Osteoblast (primary cell): Measurements from ENCODE around the gene P2RX4. TPM values are rescaled to one million over a fixed set of nuclear protein-coding genes. Genes with fewer than 3 reads are reported as not detected.

Experiments used
- DNase-seq: peaks from one replicate; pipeline ENCODE4 v3.0.0; 2011; ENCODE audit warnings: low spot score, mixed read lengths; ENCODE audit not compliant: insufficient read length; ENCODE audit errors: missing footprints
- H2AFZ ChIP-seq: 2 replicates; pipeline ENCODE4 v1.6.0; 2011; ENCODE audit warnings: mild to moderate bottlenecking, low read length
- H3K27ac ChIP-seq: 2 replicates; pipeline ENCODE4 v1.5.1; 2011; ENCODE audit warnings: mild to moderate bottlenecking, low read depth, low read length, moderate library complexity
- H3K27me3 ChIP-seq: 2 replicates; pipeline ENCODE4 v1.6.0; 2012; ENCODE audit warnings: mild to moderate bottlenecking, control low read depth, inconsistent platforms, low read length, moderate library complexity; ENCODE audit not compliant: insufficient read depth
- H3K36me3 ChIP-seq: 2 replicates; pipeline ENCODE4 v1.5.1; 2011; ENCODE audit warnings: mild to moderate bottlenecking, low read length, control low read depth, moderate library complexity; ENCODE audit not compliant: insufficient read depth
- H3K4me1 ChIP-seq: 2 replicates; pipeline ENCODE4 v1.5.1; 2011; ENCODE audit warnings: mild to moderate bottlenecking, low read length, control low read depth, moderate library complexity; ENCODE audit not compliant: insufficient read depth
- H3K4me2 ChIP-seq: 2 replicates; pipeline ENCODE4 v1.6.0; 2011; ENCODE audit warnings: mild to moderate bottlenecking, low read length; ENCODE audit not compliant: insufficient read depth
- H3K4me3 ChIP-seq: fragments of 200-600 bp; sonication (generic); 3 replicates; pipeline ENCODE4 v1.5.1; 2012; ENCODE audit warnings: mild to moderate bottlenecking, low read length, inconsistent platforms; ENCODE audit not compliant: insufficient read depth
- H3K79me2 ChIP-seq: 2 replicates; pipeline ENCODE4 v1.6.0; 2012; ENCODE audit warnings: mild to moderate bottlenecking, low read length, control low read depth, inconsistent platforms; ENCODE audit not compliant: insufficient read depth
- H3K9me3 ChIP-seq: 2 replicates; pipeline ENCODE4 v1.5.1; 2011; ENCODE audit warnings: low read depth, low read length, control low read depth
- H4K20me1 ChIP-seq: 2 replicates; pipeline ENCODE4 v1.6.0; 2012; ENCODE audit warnings: mild to moderate bottlenecking, low read length, control low read depth; ENCODE audit not compliant: insufficient read depth
- CTCF ChIP-seq: IDR thresholded peaks from 2 replicates; pipeline ENCODE4 v1.5.1; 2011; ENCODE audit warnings: mild to moderate bottlenecking, low read depth, low read length, moderate library complexity; ENCODE audit errors: extremely low read depth
- total RNA-seq: library from RNA; depleted of rRNA; stranded (reverse); fragments of >200 nt; gene quantifications from 2 replicates; pipeline ENCODE4 v1.2.3, GENCODE V29; 2012

Gene P2RX4
- total RNA-seq, 1 donor: 23.5 TPM

- H2AFZ ChIP-seq: peak overlapping the region; percentile 21
Observed at GRCh38 chr12:121189131-121189530, 20.8 kb upstream of the P2RX4 start.

GRCh38 chr12:121189619-121190155, 20.2 kb upstream of the P2RX4 start:
- peak overlapping the region; percentile 47 for H3K27ac ChIP-seq
- peak; percentile 41 for DNase-seq
- H3K27me3 ChIP-seq: no peaks in the 10 kb centered on the region
- peak overlapping the region; percentile 71 for H3K4me2 ChIP-seq
- H3K4me1 ChIP-seq: peaks cover 20% of the 10 kb centered on the region
- H3K4me3 ChIP-seq: no peak overlapping the region
- H3K36me3 ChIP-seq: no peaks in the 10 kb centered on the region
- no peak for TF ChIP-seq CTCF
- peak overlapping the region; percentile 21 for H2AFZ ChIP-seq
- H3K79me2 ChIP-seq: no peaks in the 10 kb centered on the region
- no peaks in the 10 kb centered on the region for H3K9me3 ChIP-seq
- H4K20me1 ChIP-seq: no peaks in the 10 kb centered on the region

More at GRCh38 chr12:121189131-121189530, 20.8 kb upstream of the P2RX4 start:
- H3K4me2 ChIP-seq: peak overlapping the region; percentile 71
- peaks cover 20% of the 10 kb centered on the region for H3K4me1 ChIP-seq
- peak overlapping the region; percentile 24 for H3K4me3 ChIP-seq
- H3K9me3 ChIP-seq: no peaks in the 10 kb centered on the region
- no peaks in the 10 kb centered on the region for H3K36me3 ChIP-seq
- no peaks in the 10 kb centered on the region for H3K79me2 ChIP-seq
- H3K27ac ChIP-seq: peak overlapping the region; percentile 47
- TF ChIP-seq CTCF: no peak
- peak; percentile 67 for DNase-seq
- H4K20me1 ChIP-seq: no peaks in the 10 kb centered on the region
- H3K27me3 ChIP-seq: no peaks in the 10 kb centered on the region

- no peaks in the 10 kb centered on the region for H3K36me3 ChIP-seq
- H3K79me2 ChIP-seq: no peaks in the 10 kb centered on the region
- H4K20me1 ChIP-seq: no peaks in the 10 kb centered on the region
- H3K4me2 ChIP-seq: peak overlapping the region; percentile 28
- peak overlapping the region; percentile 11 for H3K4me3 ChIP-seq
- peak overlapping the region; percentile 23 for H2AFZ ChIP-seq
- TF ChIP-seq CTCF: no peak
- peak overlapping the region; percentile 79 for H3K27ac ChIP-seq
- peak; percentile 94 for DNase-seq
- H3K9me3 ChIP-seq: no peaks in the 10 kb centered on the region
- H3K27me3 ChIP-seq: no peaks in the 10 kb centered on the region
- H3K4me1 ChIP-seq: peaks cover 20% of the 10 kb centered on the region
Observed at GRCh38 chr12:121190523-121191031, 19.4 kb upstream of the P2RX4 start.

DNA sequence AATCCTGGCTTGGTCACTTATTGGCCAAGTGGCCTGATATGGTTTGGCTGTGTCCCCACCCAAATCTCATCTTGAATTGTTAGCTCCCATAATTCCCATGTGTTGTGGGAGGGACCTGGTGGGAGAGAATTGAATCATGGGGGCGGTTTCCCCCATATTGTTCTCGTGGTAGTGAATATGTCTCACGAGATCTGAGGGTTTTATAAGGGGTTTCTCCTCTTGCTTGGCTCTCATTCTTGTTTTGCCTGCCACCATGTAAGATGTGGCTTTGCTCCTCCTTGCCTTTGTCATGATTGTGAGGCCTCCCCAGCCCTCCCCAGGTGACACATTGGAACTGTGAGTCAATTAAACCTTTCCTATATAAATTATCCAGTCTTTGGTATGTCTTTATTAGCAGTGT, 18.8 kb upstream of the P2RX4 start:
- Histone ChIP-seq H3K9me3 (no peaks in the 10 kb centered on the region), H3K27me3 (no peaks in the 10 kb centered on the region), H3K27ac (peak overlapping the region; percentile 79), H2AFZ (peak overlapping the region; percentile 23), H3K4me3 (peak overlapping the region; percentile 11), H3K4me2 (peak overlapping the region; percentile 28), H3K4me1 (peaks cover 20% of the 10 kb centered on the region), H3K79me2 (no peaks in the 10 kb centered on the region), H3K36me3 (no peaks in the 10 kb centered on the region), H4K20me1 (no peaks in the 10 kb centered on the region)
- no peak for DNase-seq
- no peak for TF ChIP-seq CTCF
